K562 (cell line): ENCODE measurements around the gene BORCS5. TPM values are rescaled to one million over a fixed set of nuclear protein-coding genes. Genes with fewer than 3 reads are reported as not detected.

Source experiments
- ATAC-seq: fragments of 200-7000 bp; cut with Tn5 transposase; 3 replicates; pipeline ENCODE4 v1.9.1; 2020; ENCODE audit warnings: moderate library complexity
- BruUV-seq: library from RNA; stranded (reverse); fragments of 400-500 nt; replicated peaks from 2 replicates; lab custom pipeline; 2021; lab: Mats Ljungman, UMichigan
- CTCF ChIA-PET: fragments of 300-600 bp; formaldehyde crosslinking; extraction: SDS; loops from one replicate; lab custom pipeline; 2021; ENCODE audit warnings: low intra/inter-chr PET ratio; lab: Yijun Ruan, JAX
- POLR2A ChIA-PET: fragments of 300-600, 350-650 bp; sonication (Branson Sonifier 250); formaldehyde crosslinking; extraction: SDS; loops from one replicate; lab custom pipeline; 2021; ENCODE audit warnings: antibody characterized with exemption, inconsistent platforms; lab: Yijun Ruan, JAX
- DNase-seq, 4 experiments: peaks; one replicate each; pipeline versions ENCODE4 v3.0.0 to v3.0.0-alpha.2; 2011 to 2018; ENCODE audit warnings: low spot score in 3 of 4, mixed read lengths in 3 of 4; ENCODE audit errors: extremely low read depth in 1 of 4
- FAIRE-seq: peaks from 2 replicates; lab custom pipeline; 2011; peaks lifted over from hg19 to GRCh38; lab: Jason Lieb, UNC
- H2AFZ ChIP-seq: 2 replicates; pipeline ENCODE4 v1.6.0; 2011; ENCODE audit warnings: low read depth, low read length, control low read depth, inconsistent platforms
- H3K27ac ChIP-seq: fragments of 200-600 bp; 3 replicates; pipeline ENCODE4 v1.8.0; 2011; ENCODE audit warnings: low read depth, mild to moderate bottlenecking, control low read depth, inconsistent platforms, low read length, moderate library complexity, mixed read lengths; ENCODE audit errors: extremely low read depth
- H3K27me3 ChIP-seq, 2 experiments: fragments of 300-600 bp in 1 of 2; 2 replicates in 1 of 2; 3 replicates in 1 of 2; pipeline versions ENCODE4 v1.6.0 to v1.8.0; 2011; ENCODE audit warnings: inconsistent platforms in 2 of 2, low read length in 2 of 2, mild to moderate bottlenecking in 1 of 2, mixed read lengths in 1 of 2, moderate library complexity in 1 of 2; ENCODE audit not compliant: control insufficient read depth in 2 of 2, insufficient read depth in 2 of 2
- H3K36me3 ChIP-seq: fragments of 300-600 bp; 3 replicates; pipeline ENCODE4 v1.8.0; 2011; ENCODE audit warnings: mild to moderate bottlenecking, low read length, inconsistent platforms; ENCODE audit not compliant: control insufficient read depth, insufficient read depth
- H3K4me1 ChIP-seq, 2 experiments: fragments of 200-600 bp in 1 of 2; replicated peaks in 1 of 2; 2 replicates in 1 of 2; 3 replicates in 1 of 2; pipeline versions ENCODE4 v1.5.1 to v1.8.0; 2011; ENCODE audit warnings: inconsistent platforms in 2 of 2, low read length in 2 of 2, mild to moderate bottlenecking in 1 of 2, mixed read lengths in 1 of 2, moderate library complexity in 1 of 2; ENCODE audit not compliant: control insufficient read depth in 2 of 2, insufficient read depth in 2 of 2
- H3K4me2 ChIP-seq: 2 replicates; pipeline ENCODE4 v1.6.1; 2011; ENCODE audit warnings: low read length, control low read depth, inconsistent platforms, mixed read lengths; ENCODE audit not compliant: insufficient read depth
- H3K4me3 ChIP-seq: fragments of 200-600 bp; sonication (generic), shearing (Covaris generic); 2 replicates; pipeline ENCODE4 v1.5.1; 2016; ENCODE audit warnings: control low read depth, inconsistent platforms
- H3K79me2 ChIP-seq: fragments of 200-600 bp; 3 replicates; pipeline ENCODE4 v1.8.0; 2011; ENCODE audit warnings: low read length, inconsistent platforms; ENCODE audit not compliant: control insufficient read depth, insufficient read depth
- H3K9ac ChIP-seq, 2 experiments: 2 replicates each; pipeline versions ENCODE4 v1.6.0 to v1.6.1; 2011; ENCODE audit warnings: low read depth in 2 of 2, low read length in 2 of 2, control low read depth in 1 of 2, inconsistent platforms in 1 of 2, mild to moderate bottlenecking in 1 of 2, mixed read lengths in 1 of 2; ENCODE audit not compliant: insufficient read depth in 1 of 2
- H3K9me1 ChIP-seq: one replicate; pipeline ENCODE4 v1.6.0; 2011; ENCODE audit warnings: inconsistent platforms, mild to moderate bottlenecking, low read length, moderate library complexity; ENCODE audit not compliant: control insufficient read depth, insufficient read depth
- H3K9me3 ChIP-seq: replicated peaks from 2 replicates; pipeline ENCODE4 v1.5.1; 2011; ENCODE audit warnings: low read depth, low read length, inconsistent platforms; ENCODE audit not compliant: control insufficient read depth, insufficient read depth
- H4K20me1 ChIP-seq: replicated peaks from 2 replicates; pipeline ENCODE4 v1.6.1; 2011; ENCODE audit warnings: low read length, inconsistent platforms, mixed read lengths; ENCODE audit not compliant: control insufficient read depth, insufficient read depth
- CBX1 ChIP-seq: sonication (generic); IDR thresholded peaks from 2 replicates; pipeline ENCODE4 v1.6.1; 2016; ENCODE audit warnings: antibody characterized with exemption, low read depth, mild to moderate bottlenecking
- ETV5 ChIP-seq: sonication (generic); formaldehyde crosslinking; IDR thresholded peaks from 2 replicates; pipeline ENCODE4 v1.4.0; 2020; ENCODE audit warnings: low read depth, mild to moderate bottlenecking, missing genetic modification reagents
- FOXP1 ChIP-seq: sonication (generic); formaldehyde crosslinking; IDR thresholded peaks from 2 replicates; pipeline ENCODE4 v1.8.0; 2022; ENCODE audit warnings: mild to moderate bottlenecking, missing genetic modification reagents
- GATAD2A ChIP-seq: fragments of 450-650 bp; IDR thresholded peaks from 2 replicates; pipeline ENCODE4 v1.6.1; 2017
- IFI16 ChIP-seq: fragments of 250-450 bp; sonication (Bioruptor Pico); IDR thresholded peaks from 2 replicates; pipeline ENCODE4 v2.1.2; 2022; ENCODE audit warnings: mild to moderate bottlenecking, inconsistent platforms
- JUN ChIP-seq, 2 experiments: sonication (generic) in 1 of 2; formaldehyde crosslinking in 1 of 2; IDR thresholded peaks; 2 replicates each; pipeline versions ENCODE4 v1.6.1 to v1.8.0; 2012 to 2022; ENCODE audit warnings: borderline replicate concordance in 2 of 2, mild to moderate bottlenecking in 2 of 2, improper control_type of control experiment in 1 of 2, low read depth in 1 of 2, low read length in 1 of 2, missing genetic modification reagents in 1 of 2
- MBD1 ChIP-seq: fragments of 250-450 bp; sonication (Bioruptor Pico); IDR thresholded peaks from 2 replicates; pipeline ENCODE4 v1.8.0; 2022; ENCODE audit warnings: inconsistent platforms
- RBM25 ChIP-seq: fragments of 200-400 bp; formaldehyde crosslinking; IDR thresholded peaks from 2 replicates; pipeline ENCODE4 v1.6.1; 2018; ENCODE audit warnings: low read length, low read depth, moderate library complexity; ENCODE audit not compliant: severe bottlenecking
- STAT5B ChIP-seq: fragments of 250-450 bp; sonication (Bioruptor Pico); IDR thresholded peaks from 2 replicates; pipeline ENCODE4 v1.8.0; 2021; ENCODE audit warnings: mild to moderate bottlenecking, inconsistent platforms
- TCF7 ChIP-seq: sonication (generic); IDR thresholded peaks from 2 replicates; pipeline ENCODE4 v1.6.1; 2016; ENCODE audit warnings: antibody characterized with exemption, borderline replicate concordance
- ZBTB7A ChIP-seq: IDR thresholded peaks from 2 replicates; pipeline ENCODE4 v1.6.1; 2011; ENCODE audit warnings: low read depth, mild to moderate bottlenecking, low read length, moderate library complexity, borderline replicate concordance; ENCODE audit not compliant: control insufficient read depth
- ZNF140 ChIP-seq: fragments of 250-450 bp; sonication (Bioruptor Pico); IDR thresholded peaks from 2 replicates; pipeline ENCODE4 v1.8.0; 2021; ENCODE audit warnings: moderate library complexity, mild to moderate bottlenecking, inconsistent platforms
- ZNF282 ChIP-seq: sonication (generic); formaldehyde crosslinking; IDR thresholded peaks from 2 replicates; pipeline ENCODE4 v1.8.1; 2023; ENCODE audit warnings: missing genetic modification reagents
- ZNF609 ChIP-seq: sonication (generic); formaldehyde crosslinking; IDR thresholded peaks from 2 replicates; pipeline ENCODE4 v1.8.1; 2023; ENCODE audit warnings: missing genetic modification reagents, mild to moderate bottlenecking, borderline replicate concordance
- ZNF766 ChIP-seq: fragments of 200-800 bp; sonication (Bioruptor generic); conservative IDR thresholded peaks from 2 replicates; pipeline ENCODE4 v1.6.1; 2016; ENCODE audit warnings: missing genetic modification characterization, missing compliant biosample characterization
- WGBS: fragments of 100-300 bp; shearing (Covaris generic); methylation state at CpG from one replicate; pipeline ENCODE4 v1.1.6; 2016; ENCODE audit warnings: low coverage, mixed read lengths; ENCODE audit not compliant: insufficient coverage; ENCODE audit errors: missing lambda C conversion rate; 5-methylcytosine and 5-hydroxymethylcytosine counted together
- in situ Hi-C: fragments of 300-500 bp; cut with MboI; formaldehyde crosslinking; loops from 4 replicates; pipeline ENCODE4 v1.15.0; 2018; ENCODE audit warnings: inconsistent platforms, mixed read lengths
- intact Hi-C: fragments of 100-400 bp; cut with micrococcal nuclease; formaldehyde crosslinking; loops from 2 replicates; pipeline ENCODE4 v1.14.2; 2022
- polyA plus RNA-seq, 8 experiments: library from polyadenylated mRNA; depleted of rRNA in 4 of 8; stranded (reverse) in 5 of 8; unstranded in 3 of 8; fragments of >200 nt; fragmentation: Nextera tagmentation in 2 of 8; fragmentation: Illumina TruSeq in 1 of 8; extraction: Ambion mirVana in 2 of 8; extraction: Trizol in 1 of 8; gene quantifications; 2 replicates each; pipeline versions ENCODE4 v1.2.1 to v1.2.3, GENCODE V29; 2011 to 2014; ENCODE audit warnings: inconsistent platforms in 1 of 8, missing spikeins in 1 of 8
- total RNA-seq, 7 experiments: library from RNA; depleted of rRNA in 6 of 7; stranded (reverse); fragments of >200 nt in 6 of 7; fragmentation: Illumina TruSeq in 2 of 7; extraction: Trizol in 2 of 7; gene quantifications; 2 replicates each; pipeline versions ENCODE4 v1.2.1 to v1.2.3, GENCODE V29; 2011 to 2021; ENCODE audit warnings: low replicate concordance in 1 of 7
- TF ChIP-seq, protein P1 (sequence below): fragments of 250-450 bp; sonication (Bioruptor Pico); IDR thresholded peaks from 2 replicates; pipeline ENCODE4 v1.5.0; 2021

The BORCS5 gene
- total and polyA plus RNA-seq, 9 of the 15 experiments (the other 6 are each of a cell fraction or from before 2014, with no cell fraction given): 0.31 to 12.4 (median 6.6) TPM

GRCh38 chr12:12397184-12397583 lies 40.3 kb downstream of the BORCS5 start:
- Histone ChIP-seq H3K27me3 (no peaks in the 10 kb centered on the region), H3K9me3 (no peaks in the 10 kb centered on the region), H3K79me2 (no peaks in the 10 kb centered on the region; the same call in 2 of the 3 replicates), H4K20me1 (no peaks in the 10 kb centered on the region), H3K27ac (no peak overlapping the region; the same call in 2 of the 3 replicates), H3K9me1 (no peaks in the 10 kb centered on the region), H3K4me2 (no peak overlapping the region), H3K4me1 (peaks cover 2 to 5% of the 10 kb centered on the region in 2 experiments; a peak in 3 of 5 replicates), H2AFZ (no peak overlapping the region), H3K36me3 (no peaks in the 10 kb centered on the region), H3K4me3 (no peak overlapping the region), H3K9ac (no peak overlapping the region)
- DNase-seq (no peak), FAIRE-seq (no peak), ATAC-seq (no peak)
- ChIA-PET POLR2A (no interaction called here), CTCF (no interaction called here)
- in situ Hi-C loops (no loop called here), intact Hi-C loops (no loop called here)
- WGBS: 73% methylated on average over 5 of the region's 5 CpGs
- no TSS peak for BruUV-seq
- TF ChIP-seq MBD1: no peak
- no peak for TF ChIP-seq JUN (IDR thresholded peaks at IDR 0.05; ENCODE audit: borderline replicate concordance, low read depth, low read length)
- TF ChIP-seq JUN (CRISPR knock-in tag; IDR thresholded peaks at IDR 0.05; ENCODE audit: borderline replicate concordance): no peak
- TF ChIP-seq ZNF609: no peak
- TF ChIP-seq ETV5 (CRISPR knock-in tag): no peak
- TF ChIP-seq CBX1: no peak
- no peak for TF ChIP-seq TCF7
- TF ChIP-seq IFI16 (CRISPR knock-in tag): no peak
- no peak for TF ChIP-seq STAT5B
- TF ChIP-seq GATAD2A: no peak
- TF ChIP-seq FOXP1 (CRISPR knock-in tag): no peak
- TF ChIP-seq RBM25: no peak
- TF ChIP-seq ZNF140 (CRISPR knock-in tag): no peak
- no peak for TF ChIP-seq ZNF766 (CRISPR knock-in tag)
- no peak for TF ChIP-seq ZBTB7A
- TF ChIP-seq, protein P1, sequence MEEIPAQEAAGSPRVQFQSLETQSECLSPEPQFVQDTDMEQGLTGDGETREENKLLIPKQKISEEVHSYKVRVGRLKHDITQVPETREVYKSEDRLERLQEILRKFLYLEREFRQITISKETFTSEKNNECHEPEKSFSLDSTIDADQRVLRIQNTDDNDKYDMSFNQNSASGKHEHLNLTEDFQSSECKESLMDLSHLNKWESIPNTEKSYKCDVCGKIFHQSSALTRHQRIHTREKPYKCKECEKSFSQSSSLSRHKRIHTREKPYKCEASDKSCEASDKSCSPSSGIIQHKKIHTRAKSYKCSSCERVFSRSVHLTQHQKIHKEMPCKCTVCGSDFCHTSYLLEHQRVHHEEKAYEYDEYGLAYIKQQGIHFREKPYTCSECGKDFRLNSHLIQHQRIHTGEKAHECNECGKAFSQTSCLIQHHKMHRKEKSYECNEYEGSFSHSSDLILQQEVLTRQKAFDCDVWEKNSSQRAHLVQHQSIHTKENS: no peak
- no peak for TF ChIP-seq ZNF282 (CRISPR knock-in tag)
